H1 (cell line): ENCODE results near the gene SBK1. TPM values are rescaled to one million over a fixed set of nuclear protein-coding genes. Genes with fewer than 3 reads are reported as not detected.

ENCODE experiments used
- CTCF ChIA-PET: fragments of 300-600 bp; sonication (Branson Sonifier 250); formaldehyde crosslinking; loops from one replicate; lab custom pipeline; 2021; ENCODE audit not compliant: partially characterized antibody; lab: Charles Lee
- POLR2A ChIA-PET: fragments of 300-600 bp; sonication (Branson Sonifier 250); formaldehyde crosslinking; loops from one replicate; lab custom pipeline; 2021; ENCODE audit warnings: inconsistent platforms; ENCODE audit not compliant: partially characterized antibody; lab: Charles Lee
- DNase-seq, 2 experiments: peaks; one replicate each; pipeline versions ENCODE4 v3.0.0 to v3.0.0-alpha.2; 2010 to 2022; ENCODE audit warnings: low spot score in 2 of 2, low read depth in 1 of 2, mixed read lengths in 1 of 2
- FAIRE-seq: peaks from 2 replicates; lab custom pipeline; 2011; peaks lifted over from hg19 to GRCh38; lab: Jason Lieb, UNC
- H2AFZ ChIP-seq: 2 replicates; pipeline ENCODE4 v1.8.1; 2012; ENCODE audit warnings: low read length, inconsistent platforms
- H2AK5ac ChIP-seq: 2 replicates; pipeline ENCODE4 v1.6.1; 2013; ENCODE audit warnings: low read depth, low read length
- H2BK120ac ChIP-seq: replicated peaks from 2 replicates; pipeline ENCODE3; 2013; ENCODE audit warnings: low read depth, low read length, inconsistent platforms
- H2BK12ac ChIP-seq: 2 replicates; pipeline ENCODE4 v1.6.1; 2013; ENCODE audit warnings: low read depth, low read length
- H2BK15ac ChIP-seq: 2 replicates; pipeline ENCODE4 v1.6.1; 2013; ENCODE audit warnings: low read length
- H2BK20ac ChIP-seq: 2 replicates; pipeline ENCODE4 v1.6.1; 2013; ENCODE audit warnings: low read length
- H2BK5ac ChIP-seq: 2 replicates; pipeline ENCODE4 v1.6.1; 2013; ENCODE audit warnings: low read depth, low read length
- H3K14ac ChIP-seq: 2 replicates; pipeline ENCODE4 v1.6.1; 2013; ENCODE audit warnings: inconsistent platforms; ENCODE audit not compliant: insufficient read length
- H3K18ac ChIP-seq: 2 replicates; pipeline ENCODE4 v1.6.1; 2013; ENCODE audit warnings: low read length; ENCODE audit errors: extremely low read depth
- H3K23ac ChIP-seq: 2 replicates; pipeline ENCODE4 v1.6.1; 2013; ENCODE audit warnings: inconsistent platforms; ENCODE audit not compliant: insufficient read length
- H3K23me2 ChIP-seq: 2 replicates; pipeline ENCODE4 v1.6.1; 2013; ENCODE audit warnings: low read depth, low read length
- H3K27ac ChIP-seq: 2 replicates; pipeline ENCODE4 v1.6.1; 2011; ENCODE audit warnings: low read depth, low read length, inconsistent platforms
- H3K27me3 ChIP-seq, 4 experiments: replicated peaks in 1 of 4; 1 replicate in 1 of 4; 2 replicates in 3 of 4; pipeline versions ENCODE4 v1.6.1 to v1.8.1; 2011 to 2013; ENCODE audit warnings: low read length in 3 of 4, mild to moderate bottlenecking in 3 of 4, inconsistent platforms in 2 of 4, mixed read lengths in 2 of 4, moderate library complexity in 1 of 4; ENCODE audit not compliant: control insufficient read depth in 3 of 4, insufficient read depth in 3 of 4; ENCODE audit errors: extremely low read depth in 1 of 4
- H3K36me3 ChIP-seq, 4 experiments: 2 replicates each; pipeline versions ENCODE4 v1.6.1 to v1.8.1; 2011 to 2013; ENCODE audit warnings: mild to moderate bottlenecking in 4 of 4, low read length in 3 of 4, moderate library complexity in 2 of 4, control low read depth in 1 of 4, inconsistent platforms in 1 of 4; ENCODE audit not compliant: insufficient read depth in 4 of 4, control insufficient read depth in 2 of 4
- H3K4ac ChIP-seq: replicated peaks from 2 replicates; pipeline ENCODE3; 2013; ENCODE audit warnings: low read length, low read depth, mixed read lengths, inconsistent platforms; ENCODE audit not compliant: insufficient read length
- H3K4me1 ChIP-seq, 4 experiments: replicated peaks in 1 of 4; 1 replicate in 1 of 4; 2 replicates in 3 of 4; pipeline versions ENCODE4 v1.6.1 to v1.8.1; 2011 to 2013; ENCODE audit warnings: low read length in 3 of 4, inconsistent platforms in 2 of 4, mixed read lengths in 1 of 4; ENCODE audit not compliant: insufficient read depth in 4 of 4, control insufficient read depth in 3 of 4
- H3K4me2 ChIP-seq, 2 experiments: 2 replicates each; pipeline versions ENCODE4 v1.6.1 to v1.8.1; 2011 to 2013; ENCODE audit warnings: low read depth in 2 of 2, low read length in 2 of 2, control low read depth in 1 of 2, inconsistent platforms in 1 of 2, mild to moderate bottlenecking in 1 of 2; ENCODE audit not compliant: insufficient read depth in 1 of 2
- H3K4me3 ChIP-seq, 4 experiments: fragments of 200-600, 300-600 bp in 1 of 4; sonication (generic), shearing (Covaris generic), sonication (Bioruptor Twin) in 1 of 4; 2 replicates each; pipeline versions ENCODE4 v1.5.1 to v1.8.1; 2011 to 2016; ENCODE audit warnings: low read length in 4 of 4, low read depth in 3 of 4, control low read depth in 2 of 4, inconsistent platforms in 2 of 4, mild to moderate bottlenecking in 2 of 4, mixed read lengths in 1 of 4, moderate library complexity in 1 of 4; ENCODE audit not compliant: insufficient read depth in 2 of 4; ENCODE audit errors: extremely low read depth in 1 of 4
- H3K56ac ChIP-seq: replicated peaks from 2 replicates; pipeline ENCODE3; 2013; ENCODE audit warnings: low read depth, mild to moderate bottlenecking, mixed read lengths, low read length, inconsistent platforms; ENCODE audit not compliant: insufficient read length
- H3K79me1 ChIP-seq: 2 replicates; pipeline ENCODE4 v1.6.1; 2013; ENCODE audit warnings: low read depth, low read length, control low read depth
- H3K79me2 ChIP-seq, 2 experiments: 2 replicates each; pipeline versions ENCODE4 v1.6.1 to v1.8.1; 2012 to 2013; ENCODE audit warnings: low read length in 2 of 2, mild to moderate bottlenecking in 2 of 2, inconsistent platforms in 1 of 2; ENCODE audit not compliant: insufficient read depth in 2 of 2, control insufficient read depth in 1 of 2
- H3K9ac ChIP-seq, 4 experiments: replicated peaks in 1 of 4; 1 replicate in 1 of 4; 2 replicates in 3 of 4; pipeline versions ENCODE4 v1.6.1 to v1.8.1; 2011 to 2013; ENCODE audit warnings: low read depth in 3 of 4, low read length in 3 of 4, control low read depth in 2 of 4, mild to moderate bottlenecking in 2 of 4, moderate library complexity in 2 of 4, inconsistent platforms in 1 of 4; ENCODE audit errors: extremely low read depth in 1 of 4
- H3K9me3 ChIP-seq, 2 experiments: 2 replicates each; pipeline versions ENCODE4 v1.6.1 to v1.8.1; 2012 to 2013; ENCODE audit warnings: mild to moderate bottlenecking in 2 of 2, moderate library complexity in 2 of 2, control low read depth in 1 of 2, inconsistent platforms in 1 of 2, low read depth in 1 of 2, low read length in 1 of 2, mixed read lengths in 1 of 2; ENCODE audit not compliant: insufficient read depth in 2 of 2
- H4K20me1 ChIP-seq, 2 experiments: replicated peaks in 1 of 2; 2 replicates each; pipeline versions ENCODE3 to v1.8.1; 2011 to 2013; ENCODE audit warnings: inconsistent platforms in 2 of 2, low read length in 2 of 2, mild to moderate bottlenecking in 1 of 2; ENCODE audit not compliant: insufficient read depth in 2 of 2, control insufficient read depth in 1 of 2
- H4K5ac ChIP-seq: 2 replicates; pipeline ENCODE4 v1.6.1; 2013; ENCODE audit warnings: low read length, low read depth, mixed read lengths, inconsistent platforms; ENCODE audit not compliant: insufficient read length
- H4K8ac ChIP-seq: 2 replicates; pipeline ENCODE4 v1.8.0; 2013; ENCODE audit warnings: mild to moderate bottlenecking, moderate library complexity, low read length, inconsistent platforms; ENCODE audit not compliant: insufficient read depth; ENCODE audit errors: extremely low read depth
- H4K91ac ChIP-seq: replicated peaks from 2 replicates; pipeline ENCODE3; 2013; ENCODE audit warnings: low read length, mixed read lengths, inconsistent platforms; ENCODE audit not compliant: insufficient read length
- BCL11A ChIP-seq, 2 experiments: IDR thresholded peaks; one replicate each; pipeline ENCODE4 v1.6.1; 2011; ENCODE audit warnings: low read depth in 2 of 2, low read length in 2 of 2, mild to moderate bottlenecking in 2 of 2
- CHD1 ChIP-seq: IDR thresholded peaks from 2 replicates; pipeline ENCODE4 v1.6.1; 2012; ENCODE audit warnings: low read depth, low read length, improper control_type of control experiment
- CTCF ChIP-seq, 3 experiments: IDR thresholded peaks; 1 replicate in 2 of 3; 2 replicates in 1 of 3; pipeline versions ENCODE4 v1.5.1 to v1.6.1; 2011; ENCODE audit warnings: low read length in 3 of 3, mild to moderate bottlenecking in 3 of 3, inconsistent platforms in 2 of 3, low read depth in 1 of 3, moderate library complexity in 1 of 3; ENCODE audit not compliant: insufficient read depth in 1 of 3; ENCODE audit errors: control extremely low read depth in 1 of 3
- EGR1 ChIP-seq: IDR thresholded peaks from 2 replicates; pipeline ENCODE4 v1.6.1; 2011; ENCODE audit warnings: low read depth, low read length, borderline replicate concordance
- HDAC2 ChIP-seq, 2 experiments: fragments of 300-600 bp in 1 of 2; sonication (generic) in 1 of 2; IDR thresholded peaks; 2 replicates each; pipeline ENCODE4 v1.6.1; 2011 to 2012; ENCODE audit warnings: low read depth in 2 of 2, low read length in 2 of 2, mild to moderate bottlenecking in 2 of 2, moderate library complexity in 2 of 2, borderline replicate concordance in 1 of 2, inconsistent platforms in 1 of 2
- HDAC6 ChIP-seq: IDR thresholded peaks from one replicate; pipeline ENCODE4 v1.7.1; 2012; ENCODE audit warnings: low read depth, mild to moderate bottlenecking, inconsistent platforms, low read length, moderate library complexity
- JUND ChIP-seq: IDR thresholded peaks from 2 replicates; pipeline ENCODE4 v1.6.1; 2011; ENCODE audit warnings: mild to moderate bottlenecking, improper control_type of control experiment, low read length
- RNF2 ChIP-seq: fragments of 200-900, 300-1000 bp; sonication (generic); IDR thresholded peaks from 2 replicates; pipeline ENCODE4 v1.7.1; 2016; ENCODE audit warnings: borderline replicate concordance, low read depth, mild to moderate bottlenecking, antibody characterized with exemption, low read length; ENCODE audit not compliant: poor library complexity, severe bottlenecking; ENCODE audit errors: missing control alignments
- TAF1 ChIP-seq: IDR thresholded peaks from 2 replicates; pipeline ENCODE4 v1.6.1; 2011; ENCODE audit warnings: mild to moderate bottlenecking, low read depth, low read length
- WGBS, 2 experiments: shearing (Covaris generic) in 1 of 2; methylation state at CpG; one replicate each; pipeline versions ENCODE4 v1.1.6 to v1.1.7; 2013 to 2015; ENCODE audit warnings: low lambda C conversion rate in 2 of 2, mixed read lengths in 2 of 2, inconsistent platforms in 1 of 2, low coverage in 1 of 2, missing lambda C conversion rate in 1 of 2; ENCODE audit not compliant: insufficient replicate concordance in 2 of 2, insufficient coverage in 1 of 2, insufficient read length in 1 of 2; ENCODE audit errors: extremely low coverage in 1 of 2, missing lambda C conversion rate in 1 of 2; 5-methylcytosine and 5-hydroxymethylcytosine counted together
- polyA plus RNA-seq, 7 experiments: library from polyadenylated mRNA; depleted of rRNA in 3 of 7; stranded (reverse) in 5 of 7; unstranded in 2 of 7; fragments of >200 nt in 5 of 7; fragments of 200-250 nt in 2 of 7; gene quantifications; 1 replicate in 5 of 7; 2 replicates in 1 of 7; 4 replicates in 1 of 7; pipeline versions ENCODE4 v1.2.1 to v1.2.3, GENCODE V29; 2011 to 2013; ENCODE audit warnings: missing spikeins in 2 of 7, mixed read lengths in 2 of 7
- total RNA-seq: library from RNA; stranded (reverse); fragmentation: NEBNext Ultra II Directional; extraction: Animal tissue kit (Norgen Biotek cat#: 25700); gene quantifications from 2 replicates; pipeline ENCODE4 v1.2.1, GENCODE V29; 2021

Gene SBK1
- total and polyA plus RNA-seq, 2 of the 8 experiments (the other 6 are each of a cell fraction or from before 2014, with no cell fraction given): 18.2 to 73.9 TPM

- H3K27me3 ChIP-seq: no peaks in the 10 kb centered on the region
- peaks cover 0 to 10% of the 10 kb centered on the region in 2 experiments for H4K20me1 ChIP-seq
- no peak overlapping the region for H2BK15ac ChIP-seq
- H2BK20ac ChIP-seq: no peak overlapping the region
- DNase-seq: no peak
- peaks cover 5% of the 10 kb centered on the region for H3K23me2 ChIP-seq
- H4K8ac ChIP-seq: no peak overlapping the region
- ChIA-PET POLR2A (interaction anchor here (1.0 to 3.8 kb wide), 3 partner anchors 10 to 13 kb away, joined by 3 to 22 read pairs (median 5); no protein-coding TSS in a partner anchor), CTCF (interaction anchor here (2.8 to 4.5 kb wide), 2 partner anchors 11 to 29 kb away, joined by 11 to 21 read pairs; no protein-coding TSS in a partner anchor)
- H2BK12ac ChIP-seq: no peak overlapping the region
- no peak overlapping the region for H2AFZ ChIP-seq
- H3K4me1 ChIP-seq: no peaks in the 10 kb centered on the region; a peak in 3 of 7 replicates
- H3K14ac ChIP-seq: no peak overlapping the region
- H3K9ac ChIP-seq: no peak overlapping the region
- no peak overlapping the region for H2BK5ac ChIP-seq
- no peak overlapping the region for H2BK120ac ChIP-seq
- H3K23ac ChIP-seq: no peak overlapping the region
- H3K4me2 ChIP-seq: no peak overlapping the region
- no peaks in the 10 kb centered on the region for H3K9me3 ChIP-seq
- no peak overlapping the region for H4K5ac ChIP-seq
- WGBS, 2 experiments: 89% methylated on average over 7 of the region's 7 CpGs; no CpG with 5 or more reads in 1 of the 2 experiments
- no peak overlapping the region for H2AK5ac ChIP-seq
- H3K27ac ChIP-seq: no peak overlapping the region
- peaks cover 10% of the 10 kb centered on the region for H3K79me1 ChIP-seq
- H3K18ac ChIP-seq: no peak overlapping the region
- no peak overlapping the region for H3K4ac ChIP-seq
- peaks cover 0 to 16% of the 10 kb centered on the region in 2 experiments; a peak in 1 of 4 replicates for H3K79me2 ChIP-seq
- no peak overlapping the region for H3K4me3 ChIP-seq
- no peak for FAIRE-seq
- H4K91ac ChIP-seq: no peak overlapping the region
- H3K36me3 ChIP-seq: no peaks in the 10 kb centered on the region; a peak in 2 of 8 replicates
- no peak overlapping the region for H3K56ac ChIP-seq
- TF ChIP-seq RNF2: no peak
- TF ChIP-seq BCL11A (IDR thresholded peaks at IDR 0.05; ENCODE audit: low read depth in 2 of 2, low read length in 2 of 2): no peak
- TF ChIP-seq CHD1: no peak
- no peak for TF ChIP-seq HDAC2 (IDR thresholded peaks at IDR 0.05; ENCODE audit: borderline replicate concordance in 1 of 2, low read depth in 2 of 2, low read length in 2 of 2)
- TF ChIP-seq EGR1: no peak
- no peak for TF ChIP-seq CTCF (IDR thresholded peaks at IDR 0.05; ENCODE audit: control extremely low read depth in 1 of 3, insufficient read depth in 1 of 3, low read depth in 1 of 3, low read length in 3 of 3)
- TF ChIP-seq JUND: no peak
- TF ChIP-seq HDAC6: no peak
- TF ChIP-seq TAF1: no peak
Measured at GRCh38 chr16:28288114-28288513, 4.2 kb upstream of the SBK1 start.
